BJ (cell line): ENCODE data around the gene ERC1. TPM values are rescaled to one million over a fixed set of nuclear protein-coding genes. Genes with fewer than 3 reads are reported as not detected.

Experiments
- CTCF ChIA-PET: fragments of 350-600 bp; formaldehyde crosslinking; extraction: SDS; loops from one replicate; lab custom pipeline; 2021; ENCODE audit warnings: antibody characterized with exemption, inconsistent platforms; lab: Yijun Ruan, JAX
- POLR2A ChIA-PET: fragments of 300-600 bp; sonication (Branson Sonifier 250); formaldehyde crosslinking; extraction: SDS; loops from one replicate; lab custom pipeline; 2021; ENCODE audit warnings: antibody characterized with exemption; lab: Charles Lee
- DNase-seq: peaks from one replicate; pipeline ENCODE4 v3.0.0-alpha.2; 2011; ENCODE audit warnings: low read depth
- H3K27me3 ChIP-seq: 2 replicates; pipeline ENCODE4 v1.6.0; 2011; ENCODE audit warnings: low read length; ENCODE audit not compliant: control insufficient read depth, insufficient read depth
- H3K36me3 ChIP-seq: 2 replicates; pipeline ENCODE4 v1.5.1; 2011; ENCODE audit warnings: low read length; ENCODE audit not compliant: control insufficient read depth, insufficient read depth
- H3K4me3 ChIP-seq: 2 replicates; pipeline ENCODE4 v1.5.1; 2011; ENCODE audit warnings: low read depth, mild to moderate bottlenecking, control low read depth, low read length
- CTCF ChIP-seq: IDR thresholded peaks from 2 replicates; pipeline ENCODE4 v1.5.1; 2011; ENCODE audit warnings: low read depth, mild to moderate bottlenecking, control low read depth, inconsistent platforms, low read length, moderate library complexity; ENCODE audit not compliant: insufficient read depth
- polyA plus RNA-seq: library from polyadenylated mRNA; depleted of rRNA; stranded (reverse); fragments of >200 nt; gene quantifications from 2 replicates; pipeline ENCODE4 v1.2.3, GENCODE V29; 2011

Gene ERC1
- polyA plus RNA-seq, 1 experiment: 14.5 TPM

GRCh38 chr12:1058423-1058822 lies 67.4 kb downstream of the ERC1 start:
- H3K27me3 ChIP-seq: no peaks in the 10 kb centered on the region
- no peak for DNase-seq
- no peak for TF ChIP-seq CTCF
- CTCF ChIA-PET: no interaction called here
- POLR2A ChIA-PET: no interaction called here
- no peak overlapping the region for H3K4me3 ChIP-seq
- H3K36me3 ChIP-seq: no peaks in the 10 kb centered on the region

- DNase-seq: no peak
- Histone ChIP-seq H3K4me3 (no peak overlapping the region), H3K27me3 (no peaks in the 10 kb centered on the region), H3K36me3 (no peaks in the 10 kb centered on the region)
- no peak for TF ChIP-seq CTCF
- POLR2A ChIA-PET: no interaction called here
- CTCF ChIA-PET: interaction anchor here (0.7 kb wide), 1 partner anchor 34 kb away, joined by 3 read pairs; no protein-coding TSS in a partner anchor
Observed at GRCh38 chr12:1059162-1059561, 68.1 kb downstream of the ERC1 start.

- H3K36me3 ChIP-seq: no peaks in the 10 kb centered on the region
- H3K4me3 ChIP-seq: no peak overlapping the region
- TF ChIP-seq CTCF: no peak
- CTCF ChIA-PET: no interaction called here
- no peak for DNase-seq
- H3K27me3 ChIP-seq: no peaks in the 10 kb centered on the region
- POLR2A ChIA-PET: no interaction called here
Observed at GRCh38 chr12:1063852-1064251, 72.8 kb downstream of the ERC1 start.

- ChIA-PET POLR2A (no interaction called here), CTCF (no interaction called here)
- Histone ChIP-seq H3K4me3 (no peak overlapping the region), H3K27me3 (no peaks in the 10 kb centered on the region), H3K36me3 (no peaks in the 10 kb centered on the region)
- TF ChIP-seq CTCF: no peak
- no peak for DNase-seq
Observed at GRCh38 chr12:1064317-1064716, 73.3 kb downstream of the ERC1 start.

GRCh38 chr12:1065629-1066028 lies 74.6 kb downstream of the ERC1 start:
- H3K27me3 ChIP-seq: no peaks in the 10 kb centered on the region
- CTCF ChIA-PET: no interaction called here
- no peak for DNase-seq
- H3K4me3 ChIP-seq: no peak overlapping the region
- H3K36me3 ChIP-seq: no peaks in the 10 kb centered on the region
- POLR2A ChIA-PET: no interaction called here
- no peak for TF ChIP-seq CTCF
